OCI-LY1 (cell line): ENCODE data around the gene METTL18.

Experiments used
- H2AFZ ChIP-seq: fragments of 200-600 bp; sonication (generic), shearing (Covaris generic); 2 replicates; pipeline ENCODE4 v1.6.0; 2014; ENCODE audit warnings: antibody characterized with exemption, mild to moderate bottlenecking, low read length
- H3F3A ChIP-seq: fragments of 200-600 bp; sonication (generic), shearing (Covaris generic); 2 replicates; pipeline ENCODE4 v1.6.0; 2014; ENCODE audit warnings: mild to moderate bottlenecking, antibody characterized with exemption, low read length, moderate library complexity; ENCODE audit not compliant: insufficient read depth
- H3K27ac ChIP-seq: fragments of 200-600 bp; sonication (generic); 2 replicates; pipeline ENCODE4 v1.5.1; 2014; ENCODE audit warnings: low read length, mixed run types, mild to moderate bottlenecking, low read depth; ENCODE audit not compliant: poor library complexity, severe bottlenecking
- H3K27me3 ChIP-seq: fragments of 200-600 bp; sonication (generic); 2 replicates; pipeline ENCODE4 v1.6.0; 2014; ENCODE audit warnings: antibody characterized with exemption, mild to moderate bottlenecking, low read length, moderate library complexity; ENCODE audit not compliant: insufficient read depth
- H3K36me3 ChIP-seq: fragments of 200-600 bp; sonication (generic); 2 replicates; pipeline ENCODE4 v1.6.1; 2014; ENCODE audit warnings: mild to moderate bottlenecking, antibody characterized with exemption, low read length, moderate library complexity, mixed read lengths; ENCODE audit not compliant: insufficient read depth
- H3K4me1 ChIP-seq: fragments of 200-600 bp; sonication (generic); 2 replicates; pipeline ENCODE4 v1.5.1; 2014; ENCODE audit warnings: mild to moderate bottlenecking, low read length, moderate library complexity; ENCODE audit not compliant: insufficient read depth, severe bottlenecking
- H3K4me2 ChIP-seq: fragments of 200-600 bp; sonication (generic), shearing (Covaris generic); 2 replicates; pipeline ENCODE4 v1.6.1; 2014; ENCODE audit warnings: low read length
- H3K4me3 ChIP-seq: fragments of 200-600 bp; sonication (generic); 2 replicates; pipeline ENCODE4 v1.5.1; 2014; ENCODE audit warnings: low read length, low read depth, mild to moderate bottlenecking, mixed read lengths; ENCODE audit not compliant: poor library complexity, severe bottlenecking
- H3K79me2 ChIP-seq: fragments of 200-600 bp; shearing (Covaris generic); 2 replicates; pipeline ENCODE4 v1.6.1; 2016; ENCODE audit warnings: mixed run types, low read length, mixed read lengths; ENCODE audit not compliant: insufficient read depth
- H3K9ac ChIP-seq: fragments of 200-600 bp; sonication (generic), shearing (Covaris generic); 2 replicates; pipeline ENCODE4 v1.6.1; 2014; ENCODE audit warnings: mild to moderate bottlenecking, low read length, mixed read lengths
- H3K9me2 ChIP-seq: fragments of 200-600 bp; sonication (generic), shearing (Covaris generic); 2 replicates; pipeline ENCODE4 v1.6.1; 2014; ENCODE audit warnings: low read depth, mild to moderate bottlenecking, low read length, mixed read lengths
- H3K9me3 ChIP-seq: fragments of 200-600 bp; shearing (Covaris generic); 2 replicates; pipeline ENCODE4 v1.6.1; 2014; ENCODE audit warnings: low read length, mixed read lengths
- H4K20me1 ChIP-seq: fragments of 200-600 bp; sonication (generic), shearing (Covaris generic); 2 replicates; pipeline ENCODE4 v1.6.0; 2016; ENCODE audit warnings: mild to moderate bottlenecking, low read length; ENCODE audit not compliant: insufficient read depth
- EZH2 ChIP-seq: fragments of 200-600 bp; sonication (generic), shearing (Covaris generic); IDR thresholded peaks from 2 replicates; pipeline ENCODE4 v1.8.0; 2017; ENCODE audit warnings: borderline replicate concordance, mixed run types, mild to moderate bottlenecking, antibody characterized with exemption, low read length, moderate library complexity, mixed read lengths
- TF ChIP-seq, protein P1 (sequence below): fragments of 200-600 bp; sonication (generic), shearing (Covaris generic); IDR thresholded peaks from 2 replicates; pipeline ENCODE4 v1.5.1; 2017; ENCODE audit warnings: mild to moderate bottlenecking, antibody characterized with exemption, low read length, moderate library complexity, mixed read lengths

METTL18 gene

DNA sequence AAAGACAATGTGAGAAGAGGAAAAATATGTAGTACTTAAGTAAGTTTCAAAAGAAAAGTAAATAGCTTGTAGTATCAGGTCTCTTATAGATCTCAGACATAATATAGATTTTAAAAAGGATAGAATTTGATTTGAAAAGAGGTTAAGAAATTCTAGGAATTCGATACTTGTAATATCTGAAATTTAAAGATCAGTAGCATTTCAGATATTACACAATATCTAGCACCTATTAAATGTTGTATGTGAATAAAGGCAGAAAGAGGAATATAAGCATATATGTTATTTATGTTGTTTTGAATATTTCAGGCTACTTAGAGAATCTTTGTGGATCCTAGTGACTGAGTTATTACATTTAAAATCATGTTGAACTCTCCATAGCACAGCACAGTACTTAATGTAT is 35.0 kb upstream of the METTL18 start:
- Histone ChIP-seq H3K4me1 (no peaks in the 10 kb centered on the region), H3F3A (no peaks in the 10 kb centered on the region), H3K9me2 (no peaks in the 10 kb centered on the region), H3K4me2 (no peak overlapping the region), H3K9me3 (no peaks in the 10 kb centered on the region), H3K9ac (no peak overlapping the region), H4K20me1 (no peaks in the 10 kb centered on the region), H3K27ac (no peak overlapping the region), H3K79me2 (no peaks in the 10 kb centered on the region), H3K4me3 (no peak overlapping the region), H3K36me3 (peaks cover 86% of the 10 kb centered on the region), H2AFZ (no peak overlapping the region), H3K27me3 (no peaks in the 10 kb centered on the region)
- TF ChIP-seq, protein P1, sequence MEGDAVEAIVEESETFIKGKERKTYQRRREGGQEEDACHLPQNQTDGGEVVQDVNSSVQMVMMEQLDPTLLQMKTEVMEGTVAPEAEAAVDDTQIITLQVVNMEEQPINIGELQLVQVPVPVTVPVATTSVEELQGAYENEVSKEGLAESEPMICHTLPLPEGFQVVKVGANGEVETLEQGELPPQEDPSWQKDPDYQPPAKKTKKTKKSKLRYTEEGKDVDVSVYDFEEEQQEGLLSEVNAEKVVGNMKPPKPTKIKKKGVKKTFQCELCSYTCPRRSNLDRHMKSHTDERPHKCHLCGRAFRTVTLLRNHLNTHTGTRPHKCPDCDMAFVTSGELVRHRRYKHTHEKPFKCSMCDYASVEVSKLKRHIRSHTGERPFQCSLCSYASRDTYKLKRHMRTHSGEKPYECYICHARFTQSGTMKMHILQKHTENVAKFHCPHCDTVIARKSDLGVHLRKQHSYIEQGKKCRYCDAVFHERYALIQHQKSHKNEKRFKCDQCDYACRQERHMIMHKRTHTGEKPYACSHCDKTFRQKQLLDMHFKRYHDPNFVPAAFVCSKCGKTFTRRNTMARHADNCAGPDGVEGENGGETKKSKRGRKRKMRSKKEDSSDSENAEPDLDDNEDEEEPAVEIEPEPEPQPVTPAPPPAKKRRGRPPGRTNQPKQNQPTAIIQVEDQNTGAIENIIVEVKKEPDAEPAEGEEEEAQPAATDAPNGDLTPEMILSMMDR, result no peak
- no peak for TF ChIP-seq EZH2

- Histone ChIP-seq H3K4me2 (no peak overlapping the region), H2AFZ (no peak overlapping the region), H3K9ac (no peak overlapping the region), H4K20me1 (no peaks in the 10 kb centered on the region), H3K9me3 (no peaks in the 10 kb centered on the region), H3K27ac (no peak overlapping the region), H3K4me3 (no peak overlapping the region), H3F3A (no peaks in the 10 kb centered on the region), H3K36me3 (peaks cover 63% of the 10 kb centered on the region), H3K4me1 (no peaks in the 10 kb centered on the region), H3K27me3 (no peaks in the 10 kb centered on the region), H3K79me2 (no peaks in the 10 kb centered on the region), H3K9me2 (no peaks in the 10 kb centered on the region)
- no peak for TF ChIP-seq EZH2
- TF ChIP-seq, protein P1, result no peak
Measured at GRCh38 chr1:169824153-169824552, 29.4 kb upstream of the METTL18 start.

DNA sequence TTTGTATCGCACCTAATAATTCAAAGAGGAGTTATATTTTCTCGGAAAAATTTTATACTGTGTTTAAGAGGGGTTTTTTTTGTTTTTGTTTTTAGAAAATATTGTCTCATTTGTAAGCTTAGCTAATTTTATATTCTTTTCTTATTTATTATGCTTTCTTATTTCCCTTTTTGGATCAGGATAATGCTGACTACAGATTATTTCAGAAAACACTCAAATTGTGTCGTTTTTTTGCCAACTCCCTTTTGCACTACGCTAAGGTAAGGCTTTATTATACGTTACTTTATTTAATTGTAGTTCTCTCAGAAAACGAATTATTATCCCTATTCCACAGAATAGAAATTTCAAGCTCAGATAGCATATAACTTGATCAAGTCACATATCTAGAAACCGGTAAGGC is 26.8 kb upstream of the METTL18 start:
- no peaks in the 10 kb centered on the region for H3K4me1 ChIP-seq
- H3K27me3 ChIP-seq, result no peaks in the 10 kb centered on the region
- H3K9me3 ChIP-seq, result no peaks in the 10 kb centered on the region; the same call in 1 of the 2 replicates
- no peaks in the 10 kb centered on the region for H4K20me1 ChIP-seq
- TF ChIP-seq, protein P1, result no peak
- TF ChIP-seq EZH2, result no peak
- no peaks in the 10 kb centered on the region for H3K9me2 ChIP-seq
- H3K9ac ChIP-seq, result no peak overlapping the region
- no peak overlapping the region for H3K4me3 ChIP-seq
- H3K79me2 ChIP-seq, result no peaks in the 10 kb centered on the region
- H3F3A ChIP-seq, result no peaks in the 10 kb centered on the region
- H2AFZ ChIP-seq, result no peak overlapping the region
- peaks cover 65% of the 10 kb centered on the region for H3K36me3 ChIP-seq
- H3K27ac ChIP-seq, result no peak overlapping the region
- H3K4me2 ChIP-seq, result no peak overlapping the region
